MM.1S (cell line): Measurements from ENCODE around the gene CD44.

Experiments used
- DNase-seq: peaks from one replicate; pipeline ENCODE4 v3.0.0-alpha.2; 2015
- H2AFZ ChIP-seq: fragments of 300-600 bp; sonication (generic); 2 replicates; pipeline ENCODE4 v1.6.0; 2016; ENCODE audit warnings: antibody characterized with exemption, low read length
- H3F3A ChIP-seq: fragments of 300-600 bp; sonication (generic); 2 replicates; pipeline ENCODE4 v1.6.1; 2016; ENCODE audit warnings: mild to moderate bottlenecking, antibody characterized with exemption, low read length, moderate library complexity, mixed read lengths; ENCODE audit not compliant: insufficient read depth
- H3K27ac ChIP-seq: fragments of 300-600 bp; sonication (generic); 2 replicates; pipeline ENCODE4 v1.5.1; 2016; ENCODE audit warnings: mild to moderate bottlenecking, low read length
- H3K27me3 ChIP-seq: fragments of 300-600 bp; sonication (generic); replicated peaks from 2 replicates; pipeline ENCODE4 v1.6.0; 2016; ENCODE audit warnings: low read length; ENCODE audit not compliant: insufficient read depth
- H3K36me3 ChIP-seq: fragments of 300-600 bp; sonication (generic); replicated peaks from 2 replicates; pipeline ENCODE4 v1.6.1; 2016; ENCODE audit warnings: mild to moderate bottlenecking, low read length, mixed read lengths; ENCODE audit not compliant: insufficient read depth
- H3K4me1 ChIP-seq: fragments of 300-600 bp; sonication (generic); 2 replicates; pipeline ENCODE4 v1.6.1; 2016; ENCODE audit warnings: low read length, mixed read lengths
- H3K4me2 ChIP-seq: fragments of 300-600 bp; sonication (generic); 2 replicates; pipeline ENCODE4 v1.6.0; 2016; ENCODE audit warnings: low read depth, low read length
- H3K4me3 ChIP-seq: fragments of 300-600 bp; sonication (generic); 2 replicates; pipeline ENCODE4 v1.5.1; 2016; ENCODE audit warnings: low read length, mixed read lengths
- H3K79me2 ChIP-seq: fragments of 300-600 bp; sonication (generic); 2 replicates; pipeline ENCODE4 v1.6.1; 2016; ENCODE audit warnings: mixed run types, low read length, mixed read lengths
- H3K9ac ChIP-seq: fragments of 300-600 bp; sonication (generic); 2 replicates; pipeline ENCODE4 v1.6.1; 2016; ENCODE audit warnings: low read length, mixed read lengths
- H3K9me2 ChIP-seq: fragments of 300-600 bp; sonication (generic); replicated peaks from 2 replicates; pipeline ENCODE4 v1.6.1; 2016; ENCODE audit warnings: mild to moderate bottlenecking, low read length, mixed read lengths; ENCODE audit not compliant: insufficient read depth
- H3K9me3 ChIP-seq: fragments of 300-600 bp; sonication (generic); replicated peaks from 2 replicates; pipeline ENCODE4 v1.6.1; 2016; ENCODE audit warnings: mild to moderate bottlenecking, low read length, mixed read lengths; ENCODE audit not compliant: insufficient read depth
- H4K20me1 ChIP-seq: fragments of 300-600 bp; sonication (generic); 2 replicates; pipeline ENCODE4 v1.6.1; 2016; ENCODE audit warnings: mild to moderate bottlenecking, low read length, moderate library complexity, mixed read lengths; ENCODE audit not compliant: insufficient read depth
- EZH2 ChIP-seq: fragments of 300-600 bp; sonication (generic); optimal IDR thresholded peaks from 2 replicates; pipeline ENCODE3; 2017; ENCODE audit warnings: low read depth, mild to moderate bottlenecking, antibody characterized with exemption, low read length, mixed read lengths
- EZH2phosphoT487 ChIP-seq: fragments of 300-600 bp; sonication (generic); IDR thresholded peaks from 2 replicates; pipeline ENCODE4 v1.6.1; 2018; ENCODE audit warnings: antibody characterized with exemption, low read length
- TF ChIP-seq, protein P1 (sequence below): fragments of 300-600 bp; sonication (generic); IDR thresholded peaks from 2 replicates; pipeline ENCODE4 v1.5.1; 2016; ENCODE audit warnings: antibody characterized with exemption, low read length, mixed read lengths

CD44 gene

DNA sequence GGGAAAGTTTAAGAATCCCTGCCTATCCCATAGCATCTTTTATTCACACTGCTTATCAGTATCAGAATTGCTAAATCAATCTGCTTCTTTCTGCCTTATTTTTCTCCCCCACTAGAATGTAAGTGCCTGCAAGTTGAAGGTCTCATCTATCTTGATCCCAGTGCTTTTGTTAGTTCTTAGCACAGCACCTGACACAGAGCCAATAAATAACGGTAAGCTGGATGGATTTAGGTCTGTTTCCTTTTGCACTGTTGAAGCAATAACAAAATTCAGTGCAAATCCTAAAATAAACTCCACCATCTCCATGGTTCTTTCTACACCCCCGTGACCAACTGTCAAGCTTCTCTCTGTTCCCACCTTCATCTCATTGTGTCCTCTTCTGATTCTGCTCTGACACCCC is 36.7 kb upstream of the CD44 start:
- Histone ChIP-seq H3K4me1 (peaks cover 21% of the 10 kb centered on the region), H3K27me3 (no peaks in the 10 kb centered on the region), H2AFZ (no peak overlapping the region), H3K9ac (no peak overlapping the region), H3K9me3 (no peaks in the 10 kb centered on the region), H3K4me2 (no peak overlapping the region), H3K36me3 (no peaks in the 10 kb centered on the region), H4K20me1 (no peaks in the 10 kb centered on the region), H3F3A (peaks cover 12% of the 10 kb centered on the region; the same call in 1 of the 2 replicates), H3K9me2 (no peaks in the 10 kb centered on the region), H3K4me3 (no peak overlapping the region), H3K79me2 (no peaks in the 10 kb centered on the region), H3K27ac (no peak overlapping the region)
- no peak for DNase-seq
- TF ChIP-seq EZH2, result no peak
- TF ChIP-seq, protein P1, sequence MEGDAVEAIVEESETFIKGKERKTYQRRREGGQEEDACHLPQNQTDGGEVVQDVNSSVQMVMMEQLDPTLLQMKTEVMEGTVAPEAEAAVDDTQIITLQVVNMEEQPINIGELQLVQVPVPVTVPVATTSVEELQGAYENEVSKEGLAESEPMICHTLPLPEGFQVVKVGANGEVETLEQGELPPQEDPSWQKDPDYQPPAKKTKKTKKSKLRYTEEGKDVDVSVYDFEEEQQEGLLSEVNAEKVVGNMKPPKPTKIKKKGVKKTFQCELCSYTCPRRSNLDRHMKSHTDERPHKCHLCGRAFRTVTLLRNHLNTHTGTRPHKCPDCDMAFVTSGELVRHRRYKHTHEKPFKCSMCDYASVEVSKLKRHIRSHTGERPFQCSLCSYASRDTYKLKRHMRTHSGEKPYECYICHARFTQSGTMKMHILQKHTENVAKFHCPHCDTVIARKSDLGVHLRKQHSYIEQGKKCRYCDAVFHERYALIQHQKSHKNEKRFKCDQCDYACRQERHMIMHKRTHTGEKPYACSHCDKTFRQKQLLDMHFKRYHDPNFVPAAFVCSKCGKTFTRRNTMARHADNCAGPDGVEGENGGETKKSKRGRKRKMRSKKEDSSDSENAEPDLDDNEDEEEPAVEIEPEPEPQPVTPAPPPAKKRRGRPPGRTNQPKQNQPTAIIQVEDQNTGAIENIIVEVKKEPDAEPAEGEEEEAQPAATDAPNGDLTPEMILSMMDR, result no peak
- TF ChIP-seq EZH2phosphoT487, result no peak

DNA sequence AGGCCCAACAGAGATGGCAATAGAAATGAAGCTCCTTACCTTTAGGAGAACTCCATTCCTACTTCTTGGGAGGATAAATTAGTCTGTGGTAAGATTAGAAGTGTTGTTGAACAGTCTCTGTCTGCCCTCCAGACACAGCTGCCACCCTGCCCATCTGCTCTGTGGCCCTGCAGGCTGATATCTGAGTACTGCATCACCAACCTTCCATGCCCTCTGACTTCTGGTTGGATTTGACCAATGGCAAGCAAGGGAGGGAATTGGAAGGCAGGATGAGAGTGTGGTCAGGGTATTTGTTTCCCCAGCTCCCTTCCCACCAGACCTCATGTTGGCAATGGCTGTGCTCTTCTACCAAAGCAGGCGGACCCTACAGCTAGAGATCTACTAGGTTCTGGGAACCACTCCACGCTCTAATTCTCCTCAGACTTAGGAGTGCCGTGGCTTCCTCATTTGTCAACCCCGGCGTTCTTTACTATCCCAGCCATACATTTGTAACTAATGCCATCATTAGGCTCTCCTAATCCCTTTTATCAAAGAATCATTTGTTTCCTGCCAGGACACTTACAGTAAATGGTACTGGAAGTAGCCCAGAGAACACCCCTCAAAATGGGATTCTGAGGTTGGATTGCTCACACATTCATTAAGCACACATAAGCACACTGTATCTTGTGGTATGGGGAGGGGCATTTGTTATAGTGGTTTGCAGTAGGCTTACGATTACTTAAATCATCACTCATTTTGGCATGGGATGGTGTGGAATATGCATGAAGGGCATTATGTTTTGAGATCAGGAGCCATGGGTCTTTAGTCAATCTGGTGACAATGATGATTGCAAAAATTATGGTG is 35.4 kb upstream of the CD44 start:
- no peaks in the 10 kb centered on the region for H3K36me3 ChIP-seq
- H3K9me2 ChIP-seq, result no peaks in the 10 kb centered on the region
- H3K27ac ChIP-seq, result no peak overlapping the region
- no peak overlapping the region for H3K4me2 ChIP-seq
- H3K4me1 ChIP-seq, result peaks cover 33% of the 10 kb centered on the region
- no peaks in the 10 kb centered on the region for H3K9me3 ChIP-seq
- no peaks in the 10 kb centered on the region for H3K79me2 ChIP-seq
- H3K9ac ChIP-seq, result no peak overlapping the region
- TF ChIP-seq, protein P1, result no peak
- no peak for TF ChIP-seq EZH2
- no peak for TF ChIP-seq EZH2phosphoT487
- H3K4me3 ChIP-seq, result no peak overlapping the region
- no peak overlapping the region for H2AFZ ChIP-seq
- no peak for DNase-seq
- no peaks in the 10 kb centered on the region for H4K20me1 ChIP-seq
- H3K27me3 ChIP-seq, result no peaks in the 10 kb centered on the region
- peaks cover 14% of the 10 kb centered on the region; the same call in 1 of the 2 replicates for H3F3A ChIP-seq

DNA sequence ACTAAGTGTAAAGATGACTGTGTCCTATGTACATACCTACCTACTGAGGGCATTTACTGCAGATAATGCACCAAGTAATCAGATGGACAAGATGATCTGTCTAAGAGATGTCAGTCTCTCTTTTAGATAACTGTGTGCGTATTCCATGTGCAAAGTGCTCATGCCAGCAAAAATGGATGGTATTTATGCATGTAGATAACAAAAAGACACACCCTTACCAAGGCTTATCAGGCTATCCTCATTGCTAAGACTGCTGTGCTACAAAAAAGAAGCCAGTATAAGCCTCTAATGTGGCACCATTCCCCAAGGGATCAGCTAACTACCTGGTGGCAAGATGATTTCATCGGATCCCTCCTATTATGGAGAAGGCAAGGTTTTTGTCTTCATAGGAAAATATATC is 34.3 kb upstream of the CD44 start:
- TF ChIP-seq EZH2phosphoT487 (no peak), EZH2 (no peak)
- TF ChIP-seq, protein P1, result no peak
- Histone ChIP-seq H4K20me1 (no peaks in the 10 kb centered on the region), H3K4me2 (no peak overlapping the region), H3F3A (peaks cover 14% of the 10 kb centered on the region; the same call in 1 of the 2 replicates), H3K9me2 (no peaks in the 10 kb centered on the region), H3K36me3 (no peaks in the 10 kb centered on the region), H3K27me3 (no peaks in the 10 kb centered on the region), H3K27ac (no peak overlapping the region), H3K9ac (no peak overlapping the region), H3K9me3 (no peaks in the 10 kb centered on the region), H3K79me2 (no peaks in the 10 kb centered on the region), H3K4me1 (peaks cover 33% of the 10 kb centered on the region), H3K4me3 (no peak overlapping the region), H2AFZ (no peak overlapping the region)
- DNase-seq, result no peak
